Measurements from ENCODE around the gene HOXD3. TPM values are rescaled to one million over a fixed set of nuclear protein-coding genes. Genes with fewer than 3 reads are reported as not detected.
A peak's percentile ranks its signal among the peaks of the same experiment; 100 is the strongest.

HOXD3 gene
- total RNA-seq, 3 donors from 2014 or later (not counting 1 experiment from before 2014, with no cell fraction given) = not detected

DNA sequence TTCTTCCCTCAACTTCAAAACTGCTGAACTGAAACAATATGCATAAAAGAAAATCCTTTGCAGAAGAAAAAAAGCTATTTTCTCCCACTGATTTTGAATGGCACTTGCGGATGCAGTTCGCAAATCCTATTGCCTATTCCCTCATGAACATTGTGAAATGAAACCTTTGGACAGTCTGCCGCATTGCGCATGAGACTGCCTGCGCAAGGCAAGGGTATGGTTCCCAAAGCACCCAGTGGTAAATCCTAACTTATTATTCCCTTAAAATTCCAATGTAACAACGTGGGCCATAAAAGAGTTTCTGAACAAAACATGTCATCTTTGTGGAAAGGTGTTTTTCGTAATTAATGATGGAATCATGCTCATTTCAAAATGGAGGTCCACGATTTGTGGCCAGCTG is 19.2 kb upstream of the HOXD3 start:
- no peaks in the 10 kb centered on the region for H3K36me3 ChIP-seq (ENCODE audit: control insufficient read depth, insufficient read depth, low read length)
- H3K4me3 ChIP-seq (ENCODE audit: low read length) = no peak overlapping the region
- DNase-seq (no peak), ATAC-seq (no peak)
- Mint-ChIP-seq H3K4me1 (peaks cover 21 to 29% of the 10 kb centered on the region in 2 donors), H3K27ac (no peak overlapping the region), H3K4me3 (peak overlapping the region; percentile 45), H3K9me3 (peaks cover 0 to 8% of the 10 kb centered on the region in 2 donors), H3K27me3 (ENCODE audit: low read depth in 2 of 2) (peaks cover 73 to 79% of the 10 kb centered on the region in 2 donors), H3K36me3 (peaks cover 38% of the 10 kb centered on the region)
- TF ChIP-seq, protein P1, sequence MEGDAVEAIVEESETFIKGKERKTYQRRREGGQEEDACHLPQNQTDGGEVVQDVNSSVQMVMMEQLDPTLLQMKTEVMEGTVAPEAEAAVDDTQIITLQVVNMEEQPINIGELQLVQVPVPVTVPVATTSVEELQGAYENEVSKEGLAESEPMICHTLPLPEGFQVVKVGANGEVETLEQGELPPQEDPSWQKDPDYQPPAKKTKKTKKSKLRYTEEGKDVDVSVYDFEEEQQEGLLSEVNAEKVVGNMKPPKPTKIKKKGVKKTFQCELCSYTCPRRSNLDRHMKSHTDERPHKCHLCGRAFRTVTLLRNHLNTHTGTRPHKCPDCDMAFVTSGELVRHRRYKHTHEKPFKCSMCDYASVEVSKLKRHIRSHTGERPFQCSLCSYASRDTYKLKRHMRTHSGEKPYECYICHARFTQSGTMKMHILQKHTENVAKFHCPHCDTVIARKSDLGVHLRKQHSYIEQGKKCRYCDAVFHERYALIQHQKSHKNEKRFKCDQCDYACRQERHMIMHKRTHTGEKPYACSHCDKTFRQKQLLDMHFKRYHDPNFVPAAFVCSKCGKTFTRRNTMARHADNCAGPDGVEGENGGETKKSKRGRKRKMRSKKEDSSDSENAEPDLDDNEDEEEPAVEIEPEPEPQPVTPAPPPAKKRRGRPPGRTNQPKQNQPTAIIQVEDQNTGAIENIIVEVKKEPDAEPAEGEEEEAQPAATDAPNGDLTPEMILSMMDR (IDR thresholded peaks at IDR 0.05) = no peak
- H3K4me1 ChIP-seq (ENCODE audit: control insufficient read depth, insufficient read depth, low read length) = peaks cover 30% of the 10 kb centered on the region
- no peak overlapping the region for H3K27ac ChIP-seq (ENCODE audit: low read length)
- intact Hi-C loops (cut with micrococcal nuclease) = no loop called here
- peaks cover 23% of the 10 kb centered on the region for H3K9me3 ChIP-seq (ENCODE audit: control insufficient read depth, insufficient read depth, low read length)
- H3K27me3 ChIP-seq (ENCODE audit: control insufficient read depth, insufficient read depth, low read length) = peaks cover 80% of the 10 kb centered on the region
- WGBS (ENCODE audit: insufficient coverage) = 59% methylated on average over 6 of the region's 8 CpGs

DNA sequence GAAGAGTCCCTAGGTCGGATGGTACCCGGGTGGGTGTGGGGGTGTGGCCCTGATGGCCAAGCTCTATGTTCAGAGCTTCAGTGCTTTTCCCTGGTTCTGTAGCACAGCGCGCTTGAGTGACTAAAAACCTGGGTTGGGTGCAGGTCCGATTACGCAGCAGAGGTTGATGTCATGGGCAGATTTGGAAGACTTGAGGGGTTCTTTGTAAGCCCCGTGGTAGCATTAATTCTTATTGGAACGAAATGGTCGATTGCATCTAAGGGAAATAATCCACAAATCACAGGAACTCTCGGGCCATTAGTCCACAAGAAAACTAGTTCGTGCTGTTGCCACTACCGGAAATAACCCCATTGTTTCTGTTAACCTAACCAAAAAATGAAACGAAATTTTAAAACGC is 18.6 kb upstream of the HOXD3 start:
- peaks cover 74 to 79% of the 10 kb centered on the region in 2 donors for H3K27me3 Mint-ChIP-seq (ENCODE audit: low read depth in 2 of 2)
- Histone ChIP-seq H3K27ac (ENCODE audit: low read length) (no peak overlapping the region), H3K9me3 (ENCODE audit: control insufficient read depth, insufficient read depth, low read length) (peaks cover 20% of the 10 kb centered on the region), H3K4me1 (ENCODE audit: control insufficient read depth, insufficient read depth, low read length) (peaks cover 29% of the 10 kb centered on the region), H3K36me3 (ENCODE audit: control insufficient read depth, insufficient read depth, low read length) (no peaks in the 10 kb centered on the region), H3K4me3 (ENCODE audit: low read length) (no peak overlapping the region), H3K27me3 (ENCODE audit: control insufficient read depth, insufficient read depth, low read length) (peaks cover 74% of the 10 kb centered on the region)
- TF ChIP-seq, protein P1 (IDR thresholded peaks at IDR 0.05) = no peak
- no peak overlapping the region for H3K27ac Mint-ChIP-seq
- WGBS (ENCODE audit: insufficient coverage) = 11% methylated on average over 14 of the region's 14 CpGs
- peaks cover 2 to 8% of the 10 kb centered on the region in 2 donors for H3K9me3 Mint-ChIP-seq
- intact Hi-C loops (cut with micrococcal nuclease) = no loop called here
- DNase-seq (no peak), ATAC-seq (no peak)
- H3K36me3 Mint-ChIP-seq = peaks cover 38% of the 10 kb centered on the region
- H3K4me3 Mint-ChIP-seq = peak overlapping the region; percentile 52
- peaks cover 21 to 28% of the 10 kb centered on the region in 2 donors for H3K4me1 Mint-ChIP-seq

DNA sequence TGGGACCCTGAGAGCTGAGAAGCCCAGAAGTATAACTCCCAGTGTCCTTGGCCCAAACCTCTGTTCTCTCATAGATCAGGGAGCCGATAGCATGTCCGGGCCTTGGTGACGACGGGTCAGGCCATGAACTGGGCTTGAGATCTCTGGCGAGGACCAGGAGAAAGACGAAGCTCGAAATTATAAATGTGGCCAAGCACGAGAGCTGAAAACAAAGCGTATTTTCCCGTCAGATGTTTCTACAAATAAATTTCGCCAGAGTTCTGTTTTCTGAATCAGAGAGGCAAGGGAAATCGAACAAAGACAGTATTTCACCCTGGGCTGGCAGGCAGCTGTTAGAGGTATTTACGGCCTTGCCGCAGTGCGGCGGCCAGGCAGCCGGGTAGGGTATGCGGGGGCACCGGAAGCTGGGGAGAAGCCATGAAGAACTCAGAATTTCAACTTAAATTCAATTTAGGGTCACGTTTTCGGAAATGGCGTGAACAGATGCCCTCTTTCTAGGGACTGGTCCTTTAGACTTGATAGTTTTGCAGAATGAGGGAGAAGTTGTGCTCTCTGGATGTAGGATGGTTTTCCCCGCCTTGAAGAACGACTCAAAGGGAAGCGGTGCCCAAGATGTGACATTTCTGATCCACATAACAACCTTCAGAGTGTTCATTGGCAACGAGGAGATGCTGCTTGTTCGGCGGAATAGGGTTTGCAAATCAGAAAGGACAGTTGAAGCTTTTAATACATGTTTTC is 18.0 kb upstream of the HOXD3 start:
- Mint-ChIP-seq H3K4me3 (peak overlapping the region; percentile 52), H3K9me3 (peaks cover 2 to 8% of the 10 kb centered on the region in 2 donors), H3K36me3 (peaks cover 38% of the 10 kb centered on the region), H3K4me1 (peaks cover 21 to 28% of the 10 kb centered on the region in 2 donors), H3K27ac (no peak overlapping the region), H3K27me3 (ENCODE audit: low read depth in 2 of 2) (peaks cover 73 to 79% of the 10 kb centered on the region in 2 donors)
- ATAC-seq = no peak
- TF ChIP-seq, protein P1 (IDR thresholded peaks at IDR 0.05) = no peak
- Histone ChIP-seq H3K9me3 (ENCODE audit: control insufficient read depth, insufficient read depth, low read length) (peaks cover 20% of the 10 kb centered on the region), H3K4me3 (ENCODE audit: low read length) (no peak overlapping the region), H3K27ac (ENCODE audit: low read length) (no peak overlapping the region), H3K27me3 (ENCODE audit: control insufficient read depth, insufficient read depth, low read length) (peaks cover 73% of the 10 kb centered on the region), H3K4me1 (ENCODE audit: control insufficient read depth, insufficient read depth, low read length) (peaks cover 29% of the 10 kb centered on the region), H3K36me3 (ENCODE audit: control insufficient read depth, insufficient read depth, low read length) (no peaks in the 10 kb centered on the region)
- DNase-seq = no peak
- 12% methylated on average over 28 of the region's 28 CpGs for WGBS (ENCODE audit: insufficient coverage)
- intact Hi-C loops (cut with micrococcal nuclease) = no loop called here
